Dendritic cell treated with granulocyte-macrophage colony-stimulating factor and Interleukin-4, amounts not matched to agents 40 ng/mL and 50 ng/mL, for 4 days (primary cell): Measurements from ENCODE around the gene WDR36.

Experiments
- H3K27ac Mint-ChIP-seq: one replicate; pipeline ENCODE4 v1.8.0; 2022; ENCODE audit warnings: mild to moderate bottlenecking, mixed read lengths
- H3K27me3 Mint-ChIP-seq: one replicate; pipeline ENCODE4 v1.8.0; 2022; ENCODE audit warnings: mild to moderate bottlenecking, mixed read lengths
- H3K36me3 Mint-ChIP-seq: one replicate; pipeline ENCODE4 v1.8.0; 2022; ENCODE audit warnings: low read depth, mixed read lengths
- H3K4me1 Mint-ChIP-seq: one replicate; pipeline ENCODE4 v1.8.0; 2022; ENCODE audit warnings: low read depth, mixed read lengths
- H3K4me3 Mint-ChIP-seq: one replicate; pipeline ENCODE4 v1.8.0; 2022; ENCODE audit warnings: mild to moderate bottlenecking, moderate library complexity, mixed read lengths
- H3K9me3 Mint-ChIP-seq: one replicate; pipeline ENCODE4 v1.8.0; 2022; ENCODE audit warnings: mixed read lengths
- intact Hi-C: fragments of 100-400 bp; cut with micrococcal nuclease; formaldehyde crosslinking; loops from one replicate; pipeline ENCODE4 v1.15.0; 2022

WDR36 gene

DNA sequence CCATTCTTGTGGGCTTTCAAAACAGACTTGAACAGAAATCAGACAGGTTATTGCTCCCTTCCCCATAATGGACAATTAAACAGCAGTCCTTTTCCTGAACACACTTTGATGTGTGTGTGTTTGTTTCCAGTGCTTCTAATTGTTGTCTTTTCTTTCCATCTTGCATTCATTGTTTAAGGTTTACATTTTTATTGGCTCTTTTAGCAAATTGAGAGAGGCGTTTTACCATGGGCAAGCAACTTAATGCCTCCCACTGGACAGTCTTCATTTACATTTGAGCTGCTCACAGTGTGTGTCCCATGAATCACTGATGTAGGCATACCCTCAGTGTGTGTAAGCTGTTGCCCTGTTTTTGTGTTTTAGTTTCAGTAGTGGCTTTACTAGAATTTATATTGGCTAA, 25.0 kb downstream of the WDR36 start:
- no peaks in the 10 kb centered on the region for H3K27me3 Mint-ChIP-seq
- H3K4me3 Mint-ChIP-seq: no peak overlapping the region
- H3K9me3 Mint-ChIP-seq: no peaks in the 10 kb centered on the region
- H3K36me3 Mint-ChIP-seq: peaks cover 66% of the 10 kb centered on the region
- H3K4me1 Mint-ChIP-seq: peaks cover 28% of the 10 kb centered on the region
- H3K27ac Mint-ChIP-seq: peak overlapping the region; percentile 62
- intact Hi-C loops: no loop called here

DNA sequence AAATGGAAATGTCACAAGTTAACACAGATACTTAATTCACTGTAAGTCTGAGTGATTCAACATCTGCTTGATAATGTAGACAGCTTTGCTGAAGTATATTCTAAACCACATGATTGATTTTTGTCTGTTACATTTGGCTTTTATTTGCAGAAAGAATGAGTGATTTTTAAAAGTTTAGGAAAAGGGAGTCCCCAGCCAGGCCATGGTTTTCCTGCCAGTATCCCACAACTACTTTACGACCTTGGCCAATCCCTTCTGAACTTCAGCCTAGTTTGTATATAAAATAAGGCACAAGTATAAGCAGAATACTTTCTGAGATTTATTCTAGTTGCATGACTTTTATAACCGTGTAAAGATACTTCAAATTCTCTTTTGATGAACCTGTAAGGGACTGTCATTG, 27.1 kb downstream of the WDR36 start:
- Mint-ChIP-seq H3K27me3 (no peaks in the 10 kb centered on the region), H3K27ac (no peak overlapping the region), H3K9me3 (no peaks in the 10 kb centered on the region), H3K4me1 (peaks cover 17% of the 10 kb centered on the region), H3K4me3 (no peak overlapping the region), H3K36me3 (peaks cover 62% of the 10 kb centered on the region)
- intact Hi-C loops: no loop called here

DNA sequence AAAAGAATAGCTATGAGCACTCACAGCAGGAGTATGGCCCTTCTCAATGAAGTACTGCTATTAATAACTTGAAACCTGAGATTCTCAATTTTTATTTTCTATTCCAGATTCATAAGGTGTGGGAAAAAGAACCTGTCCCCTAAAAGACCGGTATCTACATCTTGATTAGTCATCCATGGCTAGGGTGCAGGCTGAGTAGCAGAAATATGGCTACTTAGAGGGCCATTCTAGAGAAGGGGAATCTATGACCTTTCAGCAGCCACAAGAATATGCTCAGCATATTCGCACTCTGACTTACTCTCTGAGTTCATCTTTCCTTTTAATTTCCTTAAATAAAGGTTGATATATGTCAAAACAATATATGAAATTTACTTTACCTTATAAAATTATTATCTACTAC, 27.7 kb downstream of the WDR36 start:
- peaks cover 14% of the 10 kb centered on the region for H3K4me1 Mint-ChIP-seq
- H3K36me3 Mint-ChIP-seq: peaks cover 66% of the 10 kb centered on the region
- H3K27ac Mint-ChIP-seq: no peak overlapping the region
- H3K9me3 Mint-ChIP-seq: no peaks in the 10 kb centered on the region
- H3K27me3 Mint-ChIP-seq: no peaks in the 10 kb centered on the region
- H3K4me3 Mint-ChIP-seq: no peak overlapping the region
- intact Hi-C loops: no loop called here

DNA sequence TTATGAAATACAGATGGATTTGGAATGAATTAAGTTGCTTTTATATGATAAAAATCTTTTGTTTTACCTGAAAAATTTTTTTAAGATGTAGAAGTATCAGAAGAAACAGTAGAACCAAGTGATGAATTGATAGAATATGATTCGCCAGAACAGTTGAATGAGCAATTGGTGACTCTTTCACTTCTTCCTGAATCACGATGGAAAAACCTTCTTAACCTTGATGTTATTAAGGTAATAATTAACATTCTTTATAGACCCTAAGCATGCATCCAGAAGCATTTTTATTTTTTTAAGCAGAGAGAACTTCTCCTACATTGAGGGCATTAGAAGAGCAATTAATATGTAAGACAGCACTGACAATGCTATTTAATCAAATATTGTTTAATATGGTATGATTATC, 28.8 kb downstream of the WDR36 start:
- H3K36me3 Mint-ChIP-seq: peaks cover 73% of the 10 kb centered on the region
- intact Hi-C loops: no loop called here
- H3K27me3 Mint-ChIP-seq: no peaks in the 10 kb centered on the region
- no peak overlapping the region for H3K4me3 Mint-ChIP-seq
- H3K4me1 Mint-ChIP-seq: peaks cover 14% of the 10 kb centered on the region
- no peaks in the 10 kb centered on the region for H3K9me3 Mint-ChIP-seq
- no peak overlapping the region for H3K27ac Mint-ChIP-seq

DNA sequence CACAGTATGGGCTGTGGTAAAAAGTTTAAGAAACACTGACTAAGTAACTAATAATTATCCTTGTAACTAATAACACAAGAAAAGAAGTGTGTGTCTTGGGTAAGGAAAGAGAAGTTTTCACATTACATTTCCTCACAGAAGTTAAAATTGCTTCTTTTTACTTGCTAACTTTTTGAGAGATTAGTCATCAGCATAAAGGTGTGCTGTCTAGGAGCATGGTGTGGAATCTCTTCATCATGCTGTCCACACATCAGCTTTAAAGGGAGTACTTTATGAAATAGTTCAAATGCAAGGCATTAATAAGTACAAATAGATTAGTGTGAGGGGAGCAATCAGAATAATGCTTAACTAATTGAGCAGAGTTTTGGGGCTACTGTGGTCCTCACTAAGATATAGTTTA, 29.8 kb downstream of the WDR36 start:
- Mint-ChIP-seq H3K36me3 (peaks cover 83% of the 10 kb centered on the region), H3K9me3 (no peaks in the 10 kb centered on the region), H3K27me3 (no peaks in the 10 kb centered on the region), H3K4me3 (no peak overlapping the region), H3K27ac (no peak overlapping the region), H3K4me1 (peaks cover 13% of the 10 kb centered on the region)
- intact Hi-C loops: no loop called here

DNA sequence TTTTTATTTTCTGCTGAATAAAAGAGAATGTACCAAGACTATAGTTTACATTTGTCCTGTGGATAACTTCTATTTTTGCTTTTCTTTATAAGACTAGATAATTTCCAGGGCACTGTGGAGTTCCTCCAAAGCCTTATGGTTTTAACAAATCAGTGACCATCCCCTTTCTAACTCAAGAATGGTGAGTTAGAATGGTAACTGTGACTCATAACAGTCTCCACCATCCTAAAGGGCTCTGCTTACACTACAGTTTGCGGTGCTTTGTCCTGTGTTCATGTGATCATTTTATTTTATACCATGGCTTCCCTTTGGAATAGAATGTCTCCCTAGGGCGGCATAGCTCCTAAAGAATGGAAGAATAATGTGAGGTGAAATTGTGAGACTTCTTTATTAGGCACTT, 30.2 kb downstream of the WDR36 start:
- no peaks in the 10 kb centered on the region for H3K9me3 Mint-ChIP-seq
- peaks cover 83% of the 10 kb centered on the region for H3K36me3 Mint-ChIP-seq
- H3K4me1 Mint-ChIP-seq: peaks cover 8% of the 10 kb centered on the region
- H3K4me3 Mint-ChIP-seq: no peak overlapping the region
- intact Hi-C loops: no loop called here
- H3K27ac Mint-ChIP-seq: no peak overlapping the region
- H3K27me3 Mint-ChIP-seq: no peaks in the 10 kb centered on the region

DNA sequence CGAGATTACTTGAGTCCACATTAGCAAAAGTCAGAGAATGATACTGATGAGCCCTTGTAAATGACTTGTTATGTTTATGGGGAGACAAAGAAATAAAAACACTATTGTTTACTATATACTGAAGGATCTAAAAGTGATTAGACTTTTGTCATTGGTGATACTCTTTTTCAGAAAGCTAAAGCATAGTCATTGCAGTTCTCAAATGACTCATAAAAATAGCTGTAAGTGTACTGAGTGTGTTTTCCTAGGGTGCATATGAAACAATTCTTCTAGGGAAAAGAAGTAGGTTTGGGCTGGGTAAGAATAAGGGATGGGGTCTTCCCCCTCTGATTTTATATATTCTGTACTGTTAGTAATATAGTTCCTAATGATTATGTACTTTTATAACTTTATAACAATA, 32.6 kb downstream of the WDR36 start:
- no peak overlapping the region for H3K27ac Mint-ChIP-seq
- intact Hi-C loops: no loop called here
- H3K4me1 Mint-ChIP-seq: no peaks in the 10 kb centered on the region
- no peaks in the 10 kb centered on the region for H3K27me3 Mint-ChIP-seq
- H3K9me3 Mint-ChIP-seq: no peaks in the 10 kb centered on the region
- H3K36me3 Mint-ChIP-seq: peaks cover 67% of the 10 kb centered on the region
- H3K4me3 Mint-ChIP-seq: no peak overlapping the region

DNA sequence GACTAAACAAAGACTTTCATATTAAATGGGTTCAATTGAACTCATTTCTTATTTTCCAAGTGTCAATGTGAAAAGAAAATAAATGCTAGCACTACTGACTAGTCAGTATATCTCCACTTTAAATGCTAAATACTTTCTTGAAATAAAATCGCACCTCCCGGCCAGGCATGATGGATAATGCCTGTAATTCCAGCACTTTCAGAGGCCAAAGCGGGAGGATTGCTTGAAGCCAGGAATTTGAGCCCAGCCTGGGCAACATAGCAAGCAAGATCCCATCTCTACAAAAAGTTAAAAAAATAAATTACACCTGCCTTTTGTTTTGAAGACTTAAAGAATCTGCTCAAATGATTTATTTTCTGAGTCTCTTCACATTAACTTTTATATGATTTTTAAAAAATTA, 34.7 kb downstream of the WDR36 start:
- H3K36me3 Mint-ChIP-seq: peaks cover 49% of the 10 kb centered on the region
- no peak overlapping the region for H3K27ac Mint-ChIP-seq
- no peaks in the 10 kb centered on the region for H3K9me3 Mint-ChIP-seq
- intact Hi-C loops: no loop called here
- no peaks in the 10 kb centered on the region for H3K27me3 Mint-ChIP-seq
- H3K4me1 Mint-ChIP-seq: peaks cover 8% of the 10 kb centered on the region
- no peak overlapping the region for H3K4me3 Mint-ChIP-seq

DNA sequence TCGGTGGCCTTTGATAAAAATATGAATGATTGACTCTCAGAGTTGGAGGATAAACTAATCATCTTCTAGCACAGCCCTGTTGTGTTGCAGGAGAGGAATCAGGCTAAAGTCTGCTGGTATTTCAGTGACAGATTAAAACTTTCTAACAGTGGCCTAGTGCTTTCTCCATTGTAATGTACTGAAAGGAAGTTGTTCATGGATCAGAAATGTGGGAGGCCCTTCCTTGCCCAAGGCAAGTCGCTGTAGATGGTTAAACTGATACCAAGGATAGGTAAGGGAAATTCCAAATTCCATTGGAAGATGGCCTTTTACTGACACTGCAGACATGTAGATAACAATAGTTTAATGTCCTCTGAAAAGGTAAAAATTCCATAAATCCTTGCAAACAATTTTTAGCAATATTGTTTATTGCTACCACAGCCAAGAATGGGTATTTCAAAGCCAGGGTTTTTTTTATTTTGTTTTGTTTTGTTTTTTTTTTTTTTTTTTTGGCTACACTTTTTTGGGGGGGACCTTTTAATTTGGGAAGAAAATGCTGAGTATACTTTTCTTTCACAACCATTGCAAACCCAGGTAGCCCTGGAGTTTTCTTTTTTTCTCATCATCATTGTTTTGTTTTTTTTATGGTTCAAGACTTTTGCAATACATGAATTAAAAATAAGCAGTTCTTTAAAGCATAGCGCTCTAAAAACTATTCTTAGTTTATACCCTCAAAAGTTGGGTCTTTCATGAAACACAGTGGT, 35.5 kb downstream of the WDR36 start:
- Mint-ChIP-seq H3K27me3 (no peaks in the 10 kb centered on the region), H3K9me3 (no peaks in the 10 kb centered on the region), H3K27ac (no peak overlapping the region), H3K4me3 (no peak overlapping the region), H3K4me1 (peaks cover 13% of the 10 kb centered on the region), H3K36me3 (peaks cover 44% of the 10 kb centered on the region)
- intact Hi-C loops: no loop called here

DNA sequence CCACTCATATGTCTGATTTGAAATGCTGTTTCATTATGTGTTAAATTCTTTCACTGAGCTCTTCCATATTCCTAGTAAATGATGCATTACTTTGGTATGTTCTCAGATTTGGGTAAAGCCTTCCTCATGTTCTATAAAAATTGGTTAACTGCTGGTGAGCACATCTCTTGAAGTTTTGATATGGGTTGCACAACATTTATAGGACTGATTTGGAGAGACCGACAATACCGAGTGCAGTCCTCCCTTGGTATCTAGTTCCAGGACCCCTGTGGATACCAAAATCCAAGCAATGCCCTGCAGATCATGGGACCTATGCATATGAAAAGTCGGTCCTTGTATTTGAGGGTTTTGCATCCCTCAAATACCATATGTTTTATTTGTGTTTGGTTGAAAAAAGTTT, 37.8 kb downstream of the WDR36 start:
- intact Hi-C loops: no loop called here
- Mint-ChIP-seq H3K4me1 (peaks cover 19% of the 10 kb centered on the region), H3K27me3 (no peaks in the 10 kb centered on the region), H3K4me3 (no peak overlapping the region), H3K27ac (no peak overlapping the region), H3K9me3 (no peaks in the 10 kb centered on the region), H3K36me3 (peaks cover 30% of the 10 kb centered on the region)

DNA sequence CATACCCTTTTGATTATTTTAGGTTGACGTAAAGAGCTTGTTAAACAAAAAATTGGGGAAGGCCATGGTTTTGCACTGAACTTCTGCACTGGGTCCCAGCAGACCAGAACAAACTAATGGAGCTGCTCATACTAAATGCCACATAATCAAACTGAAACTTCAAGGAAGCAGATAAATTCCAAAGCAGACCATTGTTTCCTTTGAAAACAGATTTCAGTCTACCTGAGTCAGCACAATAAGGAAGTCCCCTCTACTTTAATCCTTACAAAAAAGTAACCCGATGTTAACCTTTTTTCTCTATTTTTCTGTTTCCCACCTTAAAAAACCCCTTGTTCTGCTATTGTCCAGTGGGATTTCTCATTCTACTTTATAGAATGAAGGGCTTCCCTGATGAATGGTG, 39.2 kb downstream of the WDR36 start:
- H3K4me3 Mint-ChIP-seq: no peak overlapping the region
- H3K4me1 Mint-ChIP-seq: peaks cover 19% of the 10 kb centered on the region
- no peaks in the 10 kb centered on the region for H3K27me3 Mint-ChIP-seq
- H3K9me3 Mint-ChIP-seq: no peaks in the 10 kb centered on the region
- peak overlapping the region; percentile 19 for H3K27ac Mint-ChIP-seq
- intact Hi-C loops: no loop called here
- H3K36me3 Mint-ChIP-seq: peaks cover 19% of the 10 kb centered on the region

DNA sequence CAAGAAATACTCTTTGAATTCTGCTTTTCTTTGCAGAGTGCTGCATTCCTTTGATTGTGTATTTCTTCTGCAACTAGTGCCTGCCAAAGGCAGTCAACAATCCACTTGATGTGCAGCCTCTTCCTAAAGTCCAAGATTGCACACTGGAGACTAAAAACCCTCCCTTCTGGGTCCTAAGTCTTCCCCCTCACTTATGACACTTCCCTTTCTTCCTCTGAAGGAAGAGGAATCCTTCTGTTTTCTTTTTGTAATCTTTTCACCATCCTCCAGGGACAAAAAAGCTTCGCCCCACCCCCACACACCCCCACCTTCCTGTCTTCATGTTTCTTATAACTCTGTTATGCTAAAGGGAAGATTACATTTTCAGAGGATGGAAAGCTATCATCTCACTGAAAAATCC, 39.9 kb downstream of the WDR36 start:
- Mint-ChIP-seq H3K4me1 (peaks cover 19% of the 10 kb centered on the region), H3K27ac (no peak overlapping the region), H3K36me3 (peaks cover 12% of the 10 kb centered on the region), H3K27me3 (no peaks in the 10 kb centered on the region), H3K9me3 (no peaks in the 10 kb centered on the region), H3K4me3 (no peak overlapping the region)
- intact Hi-C loops: no loop called here

DNA sequence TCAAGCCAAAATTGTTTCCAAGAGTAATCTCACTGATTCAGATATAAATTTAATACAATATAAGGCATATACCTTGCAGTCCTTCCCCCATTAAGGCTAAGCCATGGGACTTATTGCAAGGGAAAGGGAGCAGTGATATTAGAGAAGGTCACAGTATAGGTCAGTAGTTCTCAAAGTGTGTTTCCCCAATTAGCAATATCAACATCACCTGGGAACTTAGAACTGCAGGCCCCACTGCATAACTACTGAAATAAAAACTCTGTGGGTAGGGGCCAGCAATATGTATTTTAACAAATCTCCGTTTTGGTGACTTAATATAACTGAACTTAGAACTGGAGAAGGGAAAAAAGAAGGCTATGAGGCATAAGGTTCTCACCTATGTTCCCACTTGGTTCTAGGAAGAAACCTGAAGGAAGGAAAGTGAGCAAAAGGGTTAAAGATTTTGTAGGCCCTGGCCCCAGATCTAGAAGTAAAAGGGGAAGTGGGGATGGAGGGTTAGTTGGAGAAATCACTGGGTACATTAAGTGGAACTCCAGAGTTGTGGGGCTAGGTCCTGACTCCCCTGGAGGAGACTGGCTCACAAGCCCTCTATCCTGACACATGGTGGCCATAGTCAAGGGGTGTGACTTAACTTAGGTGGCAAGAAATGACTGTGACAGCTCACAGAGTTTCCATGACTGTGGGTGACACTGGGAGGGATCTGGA, 40.7 kb downstream of the WDR36 start:
- intact Hi-C loops: no loop called here
- no peaks in the 10 kb centered on the region for H3K27me3 Mint-ChIP-seq
- peaks cover 3% of the 10 kb centered on the region for H3K36me3 Mint-ChIP-seq
- no peak overlapping the region for H3K27ac Mint-ChIP-seq
- peaks cover 19% of the 10 kb centered on the region for H3K4me1 Mint-ChIP-seq
- H3K4me3 Mint-ChIP-seq: no peak overlapping the region
- H3K9me3 Mint-ChIP-seq: no peaks in the 10 kb centered on the region

DNA sequence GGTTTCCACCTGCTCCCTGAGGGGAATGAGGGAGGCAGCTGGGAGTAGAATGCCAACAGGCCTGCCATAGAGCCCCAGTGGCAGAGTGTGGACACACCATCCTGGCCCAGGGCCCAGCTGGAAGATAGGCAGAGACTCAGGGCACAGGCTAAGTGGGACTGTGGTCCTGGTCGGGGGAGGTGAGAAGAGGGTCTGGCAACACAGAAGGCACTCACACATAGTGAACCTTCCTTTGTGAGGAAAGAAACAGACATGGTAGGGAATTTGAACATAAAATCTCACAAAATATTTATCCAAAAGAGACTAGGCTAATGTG, 41.2 kb downstream of the WDR36 start:
- intact Hi-C loops: no loop called here
- Mint-ChIP-seq H3K27me3 (no peaks in the 10 kb centered on the region), H3K36me3 (no peaks in the 10 kb centered on the region), H3K4me3 (no peak overlapping the region), H3K4me1 (peaks cover 19% of the 10 kb centered on the region), H3K27ac (no peak overlapping the region), H3K9me3 (no peaks in the 10 kb centered on the region)

DNA sequence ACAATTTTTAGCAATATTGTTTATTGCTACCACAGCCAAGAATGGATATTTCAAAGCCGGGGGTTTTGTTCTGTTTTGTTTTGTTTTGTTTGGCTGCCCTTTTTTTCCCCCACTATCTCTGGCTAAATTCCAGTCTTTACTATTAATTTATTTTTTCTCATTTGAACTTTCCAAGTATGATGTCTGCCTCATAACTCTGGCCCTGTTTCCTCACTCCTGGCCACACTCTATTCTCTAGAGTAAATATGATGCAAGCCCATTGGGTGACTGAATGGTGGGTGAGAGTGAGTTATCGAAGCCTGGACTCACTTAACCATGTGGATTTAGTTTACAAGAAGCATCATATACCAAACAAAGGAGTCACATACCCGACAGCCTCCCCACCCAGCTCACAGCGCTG, 41.9 kb downstream of the WDR36 start:
- Mint-ChIP-seq H3K4me3 (no peak overlapping the region), H3K36me3 (no peaks in the 10 kb centered on the region), H3K9me3 (no peaks in the 10 kb centered on the region), H3K4me1 (peaks cover 19% of the 10 kb centered on the region), H3K27ac (no peak overlapping the region), H3K27me3 (no peaks in the 10 kb centered on the region)
- intact Hi-C loops: no loop called here
